ENCODE results near the gene DYRK3.

The DYRK3 gene

DNA sequence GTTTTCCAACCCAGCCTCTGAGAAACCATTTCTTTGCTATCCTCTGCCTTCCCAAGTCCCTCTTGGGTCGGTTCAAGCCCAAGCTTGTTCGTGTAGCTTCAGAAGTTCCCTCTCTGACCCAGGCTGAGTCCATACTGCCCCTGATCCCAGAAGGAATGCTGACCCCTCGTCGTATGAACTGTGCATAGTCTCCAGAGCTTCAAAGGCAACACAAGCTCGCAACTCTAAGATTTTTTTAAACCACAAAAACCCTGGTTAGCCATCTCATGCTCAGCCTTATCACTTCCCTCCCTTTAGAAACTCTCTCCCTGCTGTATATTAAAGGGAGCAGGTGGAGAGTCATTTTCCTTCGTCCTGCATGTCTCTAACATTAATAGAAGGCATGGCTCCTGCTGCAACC lies 46.8 kb upstream of the DYRK3 start:
- H3K9ac ChIP-seq (ENCODE audit: low read depth, low read length): no peak overlapping the region

DNA sequence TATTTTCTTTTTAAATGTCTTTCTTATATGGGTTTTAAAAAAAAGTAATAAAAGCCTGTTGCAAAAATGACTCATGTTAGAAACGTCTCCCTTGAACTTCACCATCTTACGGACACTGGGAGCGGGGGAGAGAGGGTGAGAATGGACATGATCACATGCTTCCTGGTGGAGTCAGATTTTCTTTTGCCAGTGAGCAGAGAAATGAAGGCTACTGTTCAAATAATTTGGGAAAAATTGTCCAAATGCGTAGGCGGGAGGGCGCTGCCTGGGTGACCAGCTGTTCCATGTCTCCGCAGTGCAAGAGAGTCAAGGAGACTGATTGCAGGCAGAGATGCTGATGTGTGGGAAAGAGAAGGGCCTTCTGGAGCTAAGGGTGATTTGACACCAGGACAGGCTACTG lies 46.1 kb upstream of the DYRK3 start:
- TF ChIP-seq, protein P1, sequence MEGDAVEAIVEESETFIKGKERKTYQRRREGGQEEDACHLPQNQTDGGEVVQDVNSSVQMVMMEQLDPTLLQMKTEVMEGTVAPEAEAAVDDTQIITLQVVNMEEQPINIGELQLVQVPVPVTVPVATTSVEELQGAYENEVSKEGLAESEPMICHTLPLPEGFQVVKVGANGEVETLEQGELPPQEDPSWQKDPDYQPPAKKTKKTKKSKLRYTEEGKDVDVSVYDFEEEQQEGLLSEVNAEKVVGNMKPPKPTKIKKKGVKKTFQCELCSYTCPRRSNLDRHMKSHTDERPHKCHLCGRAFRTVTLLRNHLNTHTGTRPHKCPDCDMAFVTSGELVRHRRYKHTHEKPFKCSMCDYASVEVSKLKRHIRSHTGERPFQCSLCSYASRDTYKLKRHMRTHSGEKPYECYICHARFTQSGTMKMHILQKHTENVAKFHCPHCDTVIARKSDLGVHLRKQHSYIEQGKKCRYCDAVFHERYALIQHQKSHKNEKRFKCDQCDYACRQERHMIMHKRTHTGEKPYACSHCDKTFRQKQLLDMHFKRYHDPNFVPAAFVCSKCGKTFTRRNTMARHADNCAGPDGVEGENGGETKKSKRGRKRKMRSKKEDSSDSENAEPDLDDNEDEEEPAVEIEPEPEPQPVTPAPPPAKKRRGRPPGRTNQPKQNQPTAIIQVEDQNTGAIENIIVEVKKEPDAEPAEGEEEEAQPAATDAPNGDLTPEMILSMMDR (IDR thresholded peaks at IDR 0.05; ENCODE audit: borderline replicate concordance, extremely low read depth, low read length, poor library complexity, severe bottlenecking): no peak
- no peak for TF ChIP-seq EZH2 (IDR thresholded peaks at IDR 0.05; ENCODE audit: borderline replicate concordance, low read depth, low read length, severe bottlenecking)
- H4K20me1 ChIP-seq (ENCODE audit: insufficient read depth, low read length): peaks cover 9% of the 10 kb centered on the region; the same call in 1 of the 2 replicates
- DNase-seq (no peak), ATAC-seq (ENCODE audit: insufficient read depth, low read depth) (no peak)
- no peak overlapping the region for H3K4me2 ChIP-seq (ENCODE audit: insufficient read depth, low read length)
- no peaks in the 10 kb centered on the region for H3K27me3 ChIP-seq (ENCODE audit: insufficient read depth, low read length, poor library complexity)
- no peak overlapping the region for H3K4me3 ChIP-seq (ENCODE audit: low read depth in 1 of 2, low read length in 2 of 2)
- no peak overlapping the region for H2AFZ ChIP-seq (ENCODE audit: low read depth, low read length)
- no peak overlapping the region for H3K27ac ChIP-seq (ENCODE audit: low read length)
- peaks cover 96% of the 10 kb centered on the region for H3K36me3 ChIP-seq (ENCODE audit: insufficient read depth, low read length)
- H3K79me2 ChIP-seq (ENCODE audit: insufficient read depth, low read length): no peaks in the 10 kb centered on the region
- no peaks in the 10 kb centered on the region for H3K4me1 ChIP-seq (ENCODE audit: insufficient read depth, low read length)
- H3K9me3 ChIP-seq (ENCODE audit: insufficient read depth, low read length, severe bottlenecking): no peaks in the 10 kb centered on the region
- no peak overlapping the region for H3K9ac ChIP-seq (ENCODE audit: low read depth, low read length)

More for the DNA sequence above, 46.8 kb upstream of the DYRK3 start:
- H4K20me1 ChIP-seq (ENCODE audit: insufficient read depth, low read length): peaks cover 14% of the 10 kb centered on the region
- H3K27ac ChIP-seq (ENCODE audit: low read length): no peak overlapping the region
- H2AFZ ChIP-seq (ENCODE audit: low read depth, low read length): no peak overlapping the region
- no peak for ATAC-seq (ENCODE audit: insufficient read depth, low read depth)
- no peak overlapping the region for H3K4me3 ChIP-seq (ENCODE audit: low read depth in 1 of 2, low read length in 2 of 2)
- H3K9me3 ChIP-seq (ENCODE audit: insufficient read depth, low read length, severe bottlenecking): no peaks in the 10 kb centered on the region
- DNase-seq: no peak
- no peaks in the 10 kb centered on the region for H3K27me3 ChIP-seq (ENCODE audit: insufficient read depth, low read length, poor library complexity)
- TF ChIP-seq EZH2 (IDR thresholded peaks at IDR 0.05; ENCODE audit: borderline replicate concordance, low read depth, low read length, severe bottlenecking): no peak
- TF ChIP-seq, protein P1 (IDR thresholded peaks at IDR 0.05; ENCODE audit: borderline replicate concordance, extremely low read depth, low read length, poor library complexity, severe bottlenecking): no peak
- no peak overlapping the region for H3K4me2 ChIP-seq (ENCODE audit: insufficient read depth, low read length)
- peaks cover under 1% of the 10 kb centered on the region; the same call in 1 of the 2 replicates for H3K79me2 ChIP-seq (ENCODE audit: insufficient read depth, low read length)
- H3K36me3 ChIP-seq (ENCODE audit: insufficient read depth, low read length): peaks cover 96% of the 10 kb centered on the region
- H3K4me1 ChIP-seq (ENCODE audit: insufficient read depth, low read length): no peaks in the 10 kb centered on the region

DNA sequence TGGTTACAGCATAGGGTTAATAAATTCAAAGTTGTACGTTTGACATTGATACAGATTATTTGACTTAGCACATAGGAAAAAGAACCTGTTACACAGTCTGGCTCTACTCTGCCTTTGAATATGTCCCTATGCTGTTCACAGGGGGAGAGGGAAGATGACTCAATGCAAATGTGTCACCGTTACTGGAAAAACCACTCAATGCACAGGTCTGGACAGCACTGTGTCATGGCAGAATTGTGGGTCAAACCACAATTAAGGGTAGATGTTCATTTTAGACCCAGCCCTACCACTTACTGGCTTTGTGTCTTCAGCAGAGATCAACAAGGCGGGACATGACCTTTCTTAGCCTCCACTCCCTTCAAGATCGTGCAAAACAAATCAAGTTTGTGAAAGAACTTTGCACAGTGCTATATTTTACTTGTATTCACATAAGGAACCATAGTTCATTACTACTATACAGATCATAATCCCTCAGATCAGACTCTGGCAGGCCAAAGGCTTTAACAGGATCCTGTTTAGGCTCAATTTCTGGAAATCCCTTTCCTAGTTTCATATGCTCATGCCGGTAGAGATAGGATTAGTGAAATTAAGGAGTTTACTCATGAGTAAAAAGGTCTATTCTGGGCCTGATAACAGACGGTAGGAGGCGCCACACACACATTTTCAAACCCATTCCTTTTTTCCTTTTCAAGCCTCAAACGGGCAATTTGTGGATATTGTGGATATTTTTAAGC lies 45.1 kb upstream of the DYRK3 start:
- H4K20me1 ChIP-seq (ENCODE audit: insufficient read depth, low read length): 0 out of 2 replicates have a peak, but pooled peaks cover 6% of the 10 kb centered on the region
- DNase-seq (no peak), ATAC-seq (ENCODE audit: insufficient read depth, low read depth) (peak; percentile 30; the same call in 1 of the 3 replicates)
- H2AFZ ChIP-seq (ENCODE audit: low read depth, low read length): no peak overlapping the region
- H3K4me3 ChIP-seq (ENCODE audit: low read depth in 1 of 2, low read length in 2 of 2): no peak overlapping the region
- no peaks in the 10 kb centered on the region for H3K4me1 ChIP-seq (ENCODE audit: insufficient read depth, low read length)
- no peaks in the 10 kb centered on the region for H3K9me3 ChIP-seq (ENCODE audit: insufficient read depth, low read length, severe bottlenecking)
- H3K79me2 ChIP-seq (ENCODE audit: insufficient read depth, low read length): no peaks in the 10 kb centered on the region
- H3K27me3 ChIP-seq (ENCODE audit: insufficient read depth, low read length, poor library complexity): no peaks in the 10 kb centered on the region
- TF ChIP-seq, protein P1 (IDR thresholded peaks at IDR 0.05; ENCODE audit: borderline replicate concordance, extremely low read depth, low read length, poor library complexity, severe bottlenecking): peak; percentile 13
- TF ChIP-seq EZH2 (IDR thresholded peaks at IDR 0.05; ENCODE audit: borderline replicate concordance, low read depth, low read length, severe bottlenecking): no peak
- no peak overlapping the region for H3K27ac ChIP-seq (ENCODE audit: low read length)
- no peak overlapping the region for H3K9ac ChIP-seq (ENCODE audit: low read depth, low read length)
- peaks cover 96% of the 10 kb centered on the region for H3K36me3 ChIP-seq (ENCODE audit: insufficient read depth, low read length)
- no peak overlapping the region for H3K4me2 ChIP-seq (ENCODE audit: insufficient read depth, low read length)

Data from DND-41 (cell line).